NCI-H774 (cell line): Measurements from ENCODE around the gene DENND10.
"Not testable (repeated sequence)": the region's sequence is repeated elsewhere in the genome, so short reads cannot be mapped to it uniquely, and the experiment has no call there.

Experiments
- DNase-seq: peaks from one replicate; lab custom pipeline; 2025; lab: John Stamatoyannopoulos, UW

The DENND10 gene

GRCh38 chr10:119132521-119133345 lies 28.8 kb downstream of the DENND10 start:
- DNase-seq: no peak

DNA sequence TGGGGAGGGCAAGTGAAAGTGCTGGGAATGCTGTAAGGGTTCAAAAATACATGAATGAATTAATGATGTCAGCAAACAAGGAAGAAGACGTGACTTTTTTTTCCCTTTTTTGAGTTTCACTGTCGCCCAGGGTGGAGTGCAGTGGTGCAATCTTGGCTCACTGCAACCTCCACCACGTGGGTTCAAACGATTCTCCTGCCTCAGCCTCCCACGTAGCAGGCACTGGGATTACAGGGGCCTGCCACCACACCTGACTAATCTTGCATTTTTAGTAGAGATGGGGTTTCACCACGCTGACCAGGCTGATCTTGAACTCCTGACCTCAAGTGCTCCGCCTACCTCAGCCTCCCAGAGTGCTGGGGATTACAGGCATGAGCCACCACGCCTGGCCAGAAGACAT lies 30.0 kb downstream of the DENND10 start:
- no peak for DNase-seq

DNA sequence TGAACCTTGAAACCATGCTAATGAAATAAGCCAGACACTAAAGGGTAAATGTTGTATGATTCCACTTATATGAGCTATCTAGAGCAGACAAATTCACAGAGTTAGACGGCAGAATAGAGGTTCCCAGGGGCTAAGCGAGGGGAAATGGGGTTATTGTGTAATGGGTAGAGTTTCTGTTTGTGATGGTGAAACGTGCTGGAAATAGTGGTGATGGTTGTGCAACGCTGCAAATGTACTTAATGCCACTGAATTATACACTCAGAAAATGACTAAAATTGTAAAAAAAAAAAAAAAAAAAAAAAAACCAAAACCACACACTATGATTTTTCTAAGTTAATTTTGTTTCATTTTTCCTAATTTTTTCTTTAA lies 31.6 kb downstream of the DENND10 start:
- DNase-seq: no peak

GRCh38 chr10:119136084-119136483 lies 32.2 kb downstream of the DENND10 start:
- no peak for DNase-seq

DNA sequence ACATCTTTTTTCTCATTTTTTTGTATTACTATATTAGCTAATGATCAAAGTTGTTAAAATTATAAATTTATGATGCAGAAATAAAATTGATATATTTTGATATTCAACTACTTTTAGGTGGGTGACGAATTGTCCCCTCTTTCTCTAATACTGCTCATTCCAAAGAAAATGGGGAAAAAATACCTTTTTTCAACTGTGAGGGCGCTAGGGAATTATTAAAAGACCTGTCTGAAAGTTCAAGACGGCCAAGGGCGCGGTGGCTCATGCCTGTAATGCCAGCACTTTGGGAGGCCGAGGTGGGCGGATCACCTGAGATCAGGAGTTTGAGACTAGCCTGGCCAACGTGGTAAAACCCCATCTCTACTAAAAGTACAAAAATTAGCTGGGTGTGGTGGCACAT lies 34.0 kb downstream of the DENND10 start:
- not testable (repeated sequence) for DNase-seq

GRCh38 chr10:119138346-119139306 lies 34.7 kb downstream of the DENND10 start:
- DNase-seq: no peak

DNA sequence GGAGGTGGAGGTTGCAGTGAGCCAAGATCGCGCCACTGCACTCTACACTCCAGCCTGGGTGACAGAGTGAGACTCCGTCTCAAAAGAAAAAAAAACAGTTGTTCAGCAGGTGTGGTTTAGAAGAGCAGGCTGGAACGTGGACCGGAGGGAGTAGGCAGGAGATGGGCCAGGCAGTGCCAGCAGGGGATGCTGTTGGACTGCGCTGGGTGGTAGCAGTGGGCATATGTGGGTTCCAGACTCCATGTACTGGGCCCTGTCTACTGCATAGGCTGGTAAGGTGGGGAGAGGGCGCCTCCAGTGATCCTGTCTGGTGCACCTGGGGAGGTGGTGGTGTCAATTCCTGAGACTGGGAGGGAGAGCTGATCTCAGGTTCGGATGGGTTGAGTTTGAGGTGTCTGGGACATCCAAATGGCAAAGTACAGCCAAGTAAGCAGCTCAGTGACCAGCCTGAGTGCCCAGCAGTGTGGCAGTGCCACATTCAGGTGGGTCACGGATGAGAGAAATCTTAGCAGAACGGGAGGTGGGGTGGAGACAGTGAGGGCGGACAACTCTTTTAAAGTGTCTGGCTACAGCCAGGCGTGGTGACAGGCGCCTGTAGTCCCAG lies 35.7 kb downstream of the DENND10 start:
- no peak for DNase-seq

DNA sequence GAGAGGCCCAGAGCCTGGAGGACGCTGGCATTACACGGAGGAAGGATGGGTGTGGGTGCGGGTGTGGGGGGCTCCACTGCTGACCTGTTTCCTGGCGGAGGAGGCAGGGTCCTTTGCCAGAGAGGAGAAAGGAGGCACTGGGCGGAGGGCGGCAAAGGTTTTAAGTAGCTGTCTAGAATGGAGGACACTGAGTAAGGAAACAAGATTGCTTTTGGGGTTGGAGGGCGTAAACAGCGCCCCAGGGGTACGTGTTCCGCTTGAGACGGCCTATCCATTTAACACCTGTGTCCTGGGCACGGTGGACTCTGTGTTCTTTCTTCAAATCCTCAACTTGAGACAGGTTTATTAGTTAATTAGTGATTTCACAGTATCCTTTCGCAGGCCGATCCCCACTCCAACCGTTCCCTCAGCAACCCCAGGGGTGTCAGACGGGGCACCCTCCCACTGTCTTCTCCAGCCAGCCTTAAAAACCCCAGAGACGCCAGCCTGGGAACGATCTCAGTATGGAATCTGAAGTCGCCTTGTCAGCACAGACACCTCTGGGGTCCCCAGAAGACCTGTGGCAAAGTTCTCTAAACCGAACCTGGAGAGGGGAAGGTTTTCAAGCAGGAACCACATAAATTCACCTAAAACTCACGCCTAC lies 36.8 kb downstream of the DENND10 start:
- DNase-seq: no peak

DNA sequence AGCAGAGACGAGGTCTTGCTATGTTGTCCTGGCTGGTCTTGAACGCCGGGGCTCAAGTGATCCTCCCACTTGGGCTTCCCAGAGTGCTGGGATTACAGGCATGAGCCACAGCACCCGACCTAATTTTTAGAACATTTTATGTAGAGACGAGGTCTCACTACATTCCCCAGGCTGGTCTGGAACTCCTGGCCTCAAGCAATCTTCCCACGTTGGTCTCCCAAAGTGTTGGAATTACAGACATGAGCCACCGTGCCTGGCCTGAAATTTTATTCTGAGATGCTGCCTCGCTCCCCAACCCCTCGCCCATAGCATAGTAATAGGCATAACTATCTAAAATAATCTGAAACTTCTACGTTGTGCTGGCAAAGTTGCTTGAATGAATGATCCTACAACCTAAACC lies 39.7 kb downstream of the DENND10 start:
- no peak for DNase-seq

DNA sequence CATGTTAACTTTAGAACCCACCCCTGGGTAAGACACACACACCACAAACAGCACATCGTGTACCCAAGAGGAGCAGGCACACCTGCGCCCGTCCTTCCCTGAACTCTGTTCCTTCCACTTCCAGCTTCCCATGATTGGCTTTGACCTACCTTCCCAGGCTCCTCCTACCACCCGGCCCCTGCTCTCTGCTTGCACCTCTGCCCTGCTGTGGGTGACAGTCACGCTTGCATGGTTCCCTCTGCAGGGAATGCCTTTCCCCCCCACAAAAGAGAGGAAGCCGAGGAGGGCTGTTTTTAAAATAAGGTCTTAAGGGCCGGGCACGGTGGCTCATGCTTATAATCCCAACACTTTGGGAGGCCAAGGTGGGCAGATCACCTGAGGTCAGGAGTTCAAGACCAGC lies 45.2 kb downstream of the DENND10 start:
- DNase-seq: no peak

- no peak for DNase-seq
Observed at GRCh38 chr10:119149729-119150128, 45.8 kb downstream of the DENND10 start.

GRCh38 chr10:119151601-119152000 lies 47.7 kb downstream of the DENND10 start:
- DNase-seq: not testable (repeated sequence)

DNA sequence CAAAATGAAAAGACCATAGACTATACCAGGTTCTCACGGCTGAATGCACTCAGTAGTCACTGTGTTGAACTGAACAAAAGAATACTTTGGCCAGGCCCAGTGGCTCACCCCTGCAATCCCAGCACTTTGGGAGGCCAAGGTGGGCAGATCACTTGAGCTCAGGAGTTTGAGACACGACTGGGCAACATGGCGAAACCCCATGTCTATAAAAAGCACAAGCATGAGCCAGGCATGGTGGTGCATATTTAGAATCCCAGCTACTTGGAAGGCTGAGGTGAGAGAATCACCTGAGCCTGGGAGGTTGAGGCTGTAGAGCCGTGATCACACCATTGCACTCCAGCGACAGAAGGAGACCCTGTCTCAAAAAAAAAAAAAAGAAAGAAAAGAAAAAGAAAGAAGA lies 49.1 kb downstream of the DENND10 start:
- no peak for DNase-seq

- no peak for DNase-seq
Observed at GRCh38 chr10:119153661-119154060, 49.7 kb downstream of the DENND10 start.

DNA sequence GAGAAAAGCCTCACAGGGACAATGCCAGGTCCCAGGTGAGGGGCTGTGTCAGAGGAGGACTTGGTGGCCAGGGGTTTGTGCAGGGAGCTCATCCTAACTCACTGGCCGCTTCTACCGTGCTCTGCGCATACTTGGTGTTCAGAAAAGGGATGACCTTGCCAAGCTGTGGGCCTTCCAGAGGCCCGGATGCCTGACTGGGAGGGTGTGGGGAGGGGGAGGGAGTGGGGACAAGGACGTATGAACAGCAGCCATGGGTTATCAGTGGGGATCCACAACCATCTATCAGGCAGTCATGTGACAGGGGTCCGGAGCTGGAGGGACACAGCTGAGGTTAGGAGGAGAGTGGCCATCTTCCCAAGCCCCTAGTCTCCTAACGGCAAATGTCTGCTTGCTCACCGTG lies 55.4 kb downstream of the DENND10 start:
- no peak for DNase-seq

GRCh38 chr10:119161680-119162451 lies 58.0 kb downstream of the DENND10 start:
- DNase-seq: no peak

GRCh38 chr10:119162452-119163092 lies 58.7 kb downstream of the DENND10 start:
- no peak for DNase-seq

- peak; percentile 42 for DNase-seq
Observed at GRCh38 chr10:119165171-119166117, 61.5 kb downstream of the DENND10 start, which contains the start of gene SFXN4. TSS of gene SFXN4 (minus strand) at chr10:119165714. CDS start at chr10:119165647, 67 bp downstream.

DNA sequence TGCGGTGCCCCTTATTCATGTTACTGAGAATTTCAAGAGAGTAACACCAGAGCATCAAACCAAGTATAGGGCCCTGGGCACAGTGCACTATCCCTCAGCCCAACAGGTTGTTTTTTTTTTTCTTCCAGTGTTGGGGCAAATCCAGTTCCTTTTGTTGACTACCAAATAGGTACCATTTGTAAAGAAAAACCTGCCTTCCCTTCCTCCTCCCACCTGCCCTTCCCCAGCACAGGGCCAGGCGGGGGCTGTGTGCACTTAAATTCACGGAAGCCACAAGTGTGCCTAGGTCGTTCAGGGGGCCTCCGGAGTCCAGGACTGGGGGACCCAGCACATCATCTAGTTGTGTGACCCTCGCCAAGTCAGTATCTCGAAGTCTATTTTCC lies 62.2 kb downstream of the DENND10 start:
- DNase-seq: no peak

DNA sequence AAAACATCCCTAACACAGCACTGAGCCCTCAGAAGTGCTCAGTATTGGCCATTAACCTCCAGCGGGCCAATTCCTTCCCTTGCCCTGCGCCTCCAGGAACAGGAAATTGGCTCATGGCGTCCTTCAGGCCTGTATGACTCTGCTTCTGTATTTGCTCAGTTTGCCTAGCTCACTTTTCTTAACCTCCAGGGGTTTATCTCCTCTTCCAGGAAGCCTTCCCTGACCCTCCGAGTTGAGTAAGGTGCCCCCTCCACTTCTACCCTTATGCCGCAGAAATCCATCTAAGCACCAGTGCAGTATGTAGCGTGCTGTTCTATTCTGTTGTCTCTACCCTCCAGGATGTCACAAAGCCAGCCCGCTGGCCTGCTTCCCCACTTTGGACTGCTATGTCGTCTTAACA lies 62.7 kb downstream of the DENND10 start:
- no peak for DNase-seq
